HEK293T (cell line): ENCODE data around the gene FER.

Source experiments
- BHLHE40 ChIP-seq: fragments of 450-650 bp; IDR thresholded peaks from 2 replicates; pipeline ENCODE4 v1.6.1; 2016; ENCODE audit warnings: mild to moderate bottlenecking, moderate library complexity, borderline replicate concordance
- L3MBTL2 ChIP-seq: fragments of 450-650 bp; conservative IDR thresholded peaks from 2 replicates; pipeline ENCODE4 v1.6.1; 2016; ENCODE audit warnings: mild to moderate bottlenecking
- NFRKB ChIP-seq: fragments of 450-650 bp; IDR thresholded peaks from 2 replicates; pipeline ENCODE4 v1.6.1; 2016; ENCODE audit warnings: mild to moderate bottlenecking, moderate library complexity

DNA sequence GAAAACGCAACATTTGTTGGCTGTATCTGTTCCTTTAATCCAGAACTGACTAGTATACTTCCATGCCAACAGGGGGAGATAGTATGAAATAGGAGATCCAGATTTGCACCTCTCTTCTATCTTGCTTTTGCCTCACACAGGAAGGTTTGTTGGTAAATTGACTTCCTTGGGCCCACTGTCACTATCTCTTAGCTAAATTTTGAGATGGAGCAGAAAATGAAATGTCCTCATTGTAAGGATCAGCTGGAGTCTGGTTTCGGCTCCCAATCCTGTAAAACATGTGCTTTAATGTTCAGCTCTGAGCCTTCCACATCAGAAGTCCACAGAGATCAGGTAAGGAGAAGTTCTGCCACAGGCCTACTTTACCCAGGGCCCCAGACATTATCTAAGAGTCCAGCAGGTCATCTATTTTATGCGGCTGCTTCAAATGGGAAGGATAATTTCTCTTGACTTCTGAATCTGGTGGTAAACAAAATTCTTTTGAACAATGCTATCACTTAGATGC, 176.8 kb downstream of the FER start:
- TF ChIP-seq NFRKB (no peak), BHLHE40 (no peak), L3MBTL2 (no peak)
